Keratinocyte (primary cell): ENCODE data around the gene JAG2. TPM values are rescaled to one million over a fixed set of nuclear protein-coding genes. Genes with fewer than 3 reads are reported as not detected.

Experiments used
- DNase-seq: peaks from one replicate; pipeline ENCODE4 v3.0.0-alpha.2; 2011; ENCODE audit warnings: low read depth, missing footprints, low spot score
- FAIRE-seq: peaks from 2 replicates; lab custom pipeline; 2011; peaks lifted over from hg19 to GRCh38; lab: Jason Lieb, UNC
- H2AFZ ChIP-seq: 2 replicates; pipeline ENCODE4 v1.6.0; 2012; ENCODE audit warnings: low read length, control low read depth, inconsistent platforms; ENCODE audit not compliant: control insufficient read depth
- H3K27ac ChIP-seq: 2 replicates; pipeline ENCODE4 v1.5.1; 2011; ENCODE audit warnings: low read length; ENCODE audit not compliant: control insufficient read depth, insufficient read depth
- H3K27me3 ChIP-seq: 3 replicates; pipeline ENCODE4 v1.6.0; 2011; ENCODE audit warnings: low read length; ENCODE audit not compliant: control insufficient read depth, insufficient read depth; ENCODE audit errors: extremely low read depth
- H3K36me3 ChIP-seq, 2 experiments: 2 replicates in 1 of 2; 3 replicates in 1 of 2; pipeline ENCODE4 v1.5.1; 2011; ENCODE audit warnings: low read length in 2 of 2, mild to moderate bottlenecking in 1 of 2; ENCODE audit not compliant: control insufficient read depth in 2 of 2, insufficient read depth in 2 of 2; ENCODE audit errors: extremely low read depth in 1 of 2
- H3K4me1 ChIP-seq: 3 replicates; pipeline ENCODE4 v1.5.1; 2011; ENCODE audit warnings: low read length; ENCODE audit not compliant: control insufficient read depth, insufficient read depth; ENCODE audit errors: extremely low read depth
- H3K4me2 ChIP-seq: 3 replicates; pipeline ENCODE4 v1.6.0; 2011; ENCODE audit warnings: low read depth, low read length; ENCODE audit not compliant: control insufficient read depth, insufficient read depth; ENCODE audit errors: extremely low read depth
- H3K4me3 ChIP-seq, 3 experiments: fragments of 200-600 bp in 1 of 3; sonication (generic) in 1 of 3; 2 replicates in 2 of 3; 3 replicates in 1 of 3; pipeline ENCODE4 v1.5.1; 2011 to 2016; ENCODE audit warnings: low read length in 3 of 3, mild to moderate bottlenecking in 3 of 3, control low read depth in 2 of 3, inconsistent platforms in 1 of 3, low read depth in 1 of 3, mixed read lengths in 1 of 3, mixed run types in 1 of 3, moderate library complexity in 1 of 3; ENCODE audit not compliant: control insufficient read depth in 2 of 3, insufficient read depth in 2 of 3; ENCODE audit errors: extremely low read depth in 1 of 3
- H3K79me2 ChIP-seq: 2 replicates; pipeline ENCODE4 v1.6.0; 2012; ENCODE audit warnings: low read length; ENCODE audit not compliant: control insufficient read depth, insufficient read depth
- H3K9ac ChIP-seq: 3 replicates; pipeline ENCODE4 v1.6.0; 2011; ENCODE audit warnings: low read length; ENCODE audit not compliant: control insufficient read depth, insufficient read depth; ENCODE audit errors: extremely low read depth
- H3K9me1 ChIP-seq: 3 replicates; pipeline ENCODE4 v1.6.0; 2011; ENCODE audit warnings: low read length; ENCODE audit not compliant: control insufficient read depth, insufficient read depth; ENCODE audit errors: extremely low read depth
- H3K9me3 ChIP-seq: 2 replicates; pipeline ENCODE4 v1.5.1; 2012; ENCODE audit warnings: low read depth, low read length; ENCODE audit not compliant: control insufficient read depth
- H4K20me1 ChIP-seq: 3 replicates; pipeline ENCODE4 v1.6.0; 2011; ENCODE audit warnings: low read length; ENCODE audit not compliant: control insufficient read depth, insufficient read depth; ENCODE audit errors: extremely low read depth
- CTCF ChIP-seq, 3 experiments: IDR thresholded peaks in 1 of 3; conservative IDR thresholded peaks in 1 of 3; optimal IDR thresholded peaks in 1 of 3; 2 replicates in 2 of 3; 3 replicates in 1 of 3; pipeline versions ENCODE3 to v1.5.1; 2011; ENCODE audit warnings: low read length in 3 of 3, mild to moderate bottlenecking in 3 of 3, moderate library complexity in 2 of 3, control low read depth in 1 of 3, inconsistent platforms in 1 of 3; ENCODE audit not compliant: insufficient read depth in 2 of 3; ENCODE audit errors: extremely low read depth in 1 of 3
- EZH2 ChIP-seq: IDR thresholded peaks from one replicate; pipeline ENCODE4 v1.6.1; 2012; ENCODE audit warnings: inconsistent platforms, mild to moderate bottlenecking, low read length, moderate library complexity
- dilution Hi-C: fragments of 300-500 bp; cut with MboI; formaldehyde crosslinking; loops from one replicate; pipeline ENCODE4 v1.7.0; 2020; ENCODE audit warnings: low sequenced_read_pairs; ENCODE audit not compliant: extremely low pct_ligation_motif_present
- polyA plus RNA-seq, 5 experiments: library from polyadenylated mRNA; depleted of rRNA in 3 of 5; stranded (reverse) in 3 of 5; stranded (forward) in 1 of 5; unstranded in 1 of 5; fragments of >200 nt; gene quantifications; 1 replicate in 1 of 5; 2 replicates in 3 of 5; 3 replicates in 1 of 5; pipeline versions ENCODE4 v1.2.1 to v1.2.3, GENCODE V29; 2011 to 2012; ENCODE audit warnings: missing spikeins in 2 of 5, low read depth in 1 of 5, low replicate concordance in 1 of 5

JAG2 gene
- polyA plus RNA-seq, 1 donor (not counting 4 experiments of a cell fraction or from before 2014, with no cell fraction given) = 28.3 TPM

- no peak overlapping the region for H3K4me2 ChIP-seq
- FAIRE-seq (peak; percentile 77), DNase-seq (no peak)
- peaks cover 19% of the 10 kb centered on the region for H3K4me1 ChIP-seq
- no peaks in the 10 kb centered on the region for H3K79me2 ChIP-seq
- H3K9me1 ChIP-seq = no peaks in the 10 kb centered on the region
- H2AFZ ChIP-seq = no peak overlapping the region
- H3K36me3 ChIP-seq = no peaks in the 10 kb centered on the region
- H3K27ac ChIP-seq = no peak overlapping the region
- H3K9me3 ChIP-seq = no peaks in the 10 kb centered on the region
- dilution Hi-C loops = no loop called here
- H3K27me3 ChIP-seq = peaks cover 9% of the 10 kb centered on the region
- H3K9ac ChIP-seq = peak overlapping the region; percentile 18
- H4K20me1 ChIP-seq = no peaks in the 10 kb centered on the region
- TF ChIP-seq CTCF (optimal IDR thresholded peaks at IDR 0.05 in 1 of 3, IDR thresholded peaks at IDR 0.05 in 1 of 3, conservative IDR thresholded peaks at IDR 0.05 in 1 of 3; ENCODE audit: extremely low read depth in 1 of 3, insufficient read depth in 2 of 3, low read length in 3 of 3) (no peak), EZH2 (no peak)
- H3K4me3 ChIP-seq = peak overlapping the region in 1 of 3 experiments; percentile 20
Measured at GRCh38 chr14:105173901-105174894, 5.6 kb upstream of the JAG2 start.

- TF ChIP-seq CTCF (optimal IDR thresholded peaks at IDR 0.05 in 1 of 3, IDR thresholded peaks at IDR 0.05 in 1 of 3, conservative IDR thresholded peaks at IDR 0.05 in 1 of 3; ENCODE audit: extremely low read depth in 1 of 3, insufficient read depth in 2 of 3, low read length in 3 of 3) = no peak
- no peak overlapping the region for H3K4me2 ChIP-seq
- FAIRE-seq (no peak), DNase-seq (no peak)
- H2AFZ ChIP-seq = no peak overlapping the region
- H4K20me1 ChIP-seq = no peaks in the 10 kb centered on the region
- no peaks in the 10 kb centered on the region for H3K79me2 ChIP-seq
- H3K9ac ChIP-seq = no peak overlapping the region
- dilution Hi-C loops = no loop called here
- H3K9me3 ChIP-seq = no peaks in the 10 kb centered on the region
- H3K36me3 ChIP-seq = no peaks in the 10 kb centered on the region
- no peak overlapping the region for H3K4me3 ChIP-seq
- H3K27me3 ChIP-seq = peaks cover 9% of the 10 kb centered on the region
- H3K27ac ChIP-seq = no peak overlapping the region
- H3K9me1 ChIP-seq = no peaks in the 10 kb centered on the region
- H3K4me1 ChIP-seq = peaks cover 19% of the 10 kb centered on the region
Measured at GRCh38 chr14:105173145-105173544, 4.6 kb upstream of the JAG2 start.
